ENCODE measurements around the gene XCL2. TPM values are rescaled to one million over a fixed set of nuclear protein-coding genes. Genes with fewer than 3 reads are reported as not detected.

The XCL2 gene
- total and polyA plus RNA-seq, 2 of the 4 experiments (the other 2 are of a cell fraction): not detected

GRCh38 chr1:168507231-168507630, 36.6 kb downstream of the XCL2 start:
- Histone ChIP-seq H3K4me2 (ENCODE audit: low read depth, low read length) (no peak overlapping the region), H3K4ac (ENCODE audit: low read depth, low read length) (no peak overlapping the region; the same call in 1 of the 2 replicates), H2BK5ac (ENCODE audit: low read depth, low read length, poor library complexity, severe bottlenecking) (no peak overlapping the region), H2AK5ac (ENCODE audit: low read depth, low read length) (no peak overlapping the region), H2BK15ac (ENCODE audit: low read depth, low read length) (no peak overlapping the region), H3K27me3 (ENCODE audit: control insufficient read depth, insufficient read depth, low read length) (no peaks in the 10 kb centered on the region), H4K20me1 (ENCODE audit: insufficient read depth, low read length) (no peaks in the 10 kb centered on the region), H4K8ac (ENCODE audit: low read depth in 2 of 2, low read length in 2 of 2) (no peak overlapping the region), H3K4me1 (ENCODE audit: control insufficient read depth, insufficient read depth, low read length) (peaks cover 4% of the 10 kb centered on the region), H4K91ac (ENCODE audit: insufficient read depth, low read depth, low read length) (no peak overlapping the region), H3K23ac (ENCODE audit: low read depth, low read length) (no peak overlapping the region), H2AK9ac (replicated peaks; ENCODE audit: low read depth, low read length, poor library complexity) (no peak overlapping the region), H3K79me1 (ENCODE audit: low read depth in 1 of 2, low read length in 2 of 2) (no peaks in the 10 kb centered on the region), H4K5ac (ENCODE audit: low read depth, low read length) (no peak overlapping the region), H3K27ac (ENCODE audit: insufficient read depth, low read length) (no peak overlapping the region), H2BK120ac (ENCODE audit: low read depth, low read length) (no peak overlapping the region), H3K9me1 (ENCODE audit: insufficient read depth, low read length) (0 out of 2 replicates have a peak, but pooled peaks cover 3% of the 10 kb centered on the region), H3K56ac (ENCODE audit: extremely low read depth, insufficient read depth, low read length) (no peak overlapping the region), H3K36me3 (ENCODE audit: control insufficient read depth, insufficient read depth, low read length) (no peaks in the 10 kb centered on the region), H2BK20ac (ENCODE audit: low read depth, low read length) (0 out of 2 replicates have a peak overlapping the region, but pooled peaks have one; percentile 7), H3K18ac (ENCODE audit: low read depth, low read length) (no peak overlapping the region; the same call in 1 of the 2 replicates), H3K14ac (replicated peaks; ENCODE audit: low read depth, low read length) (no peak overlapping the region), H2AFZ (replicated peaks; ENCODE audit: low read length, poor library complexity) (no peak overlapping the region), H3K9me3 (ENCODE audit: control insufficient read depth, insufficient read depth, low read length) (no peaks in the 10 kb centered on the region), H3K4me3 (ENCODE audit: insufficient read depth, low read depth, low read length) (no peak overlapping the region), H3K9ac (ENCODE audit: low read depth, low read length) (no peak overlapping the region)
- no peak for TF ChIP-seq ELK1 (IDR thresholded peaks at IDR 0.05; ENCODE audit: borderline replicate concordance, low read depth, low read length)
- no peak for TF ChIP-seq MAFK (IDR thresholded peaks at IDR 0.05; ENCODE audit: low read depth, low read length)
- TF ChIP-seq MXI1 (IDR thresholded peaks at IDR 0.05; ENCODE audit: borderline replicate concordance, low read depth, low read length): no peak
- TF ChIP-seq BHLHE40 (IDR thresholded peaks at IDR 0.05; ENCODE audit: low read depth, low read length): no peak
- TF ChIP-seq CHD1 (IDR thresholded peaks at IDR 0.05; ENCODE audit: low read depth, low read length): no peak
- no peak for TF ChIP-seq MAZ (IDR thresholded peaks at IDR 0.05; ENCODE audit: borderline replicate concordance, low read depth, low read length)
- no peak for TF ChIP-seq RFX5 (IDR thresholded peaks at IDR 0.05; ENCODE audit: low read depth, low read length)
- no peak for TF ChIP-seq NFE2L2 (IDR thresholded peaks at IDR 0.05; ENCODE audit: low read depth, low read length)
- no peak for TF ChIP-seq RAD21 (IDR thresholded peaks at IDR 0.05; ENCODE audit: low read length)
- TF ChIP-seq USF2 (IDR thresholded peaks at IDR 0.05; ENCODE audit: low read depth, low read length): no peak
- TF ChIP-seq POLR2A (IDR thresholded peaks at IDR 0.05; ENCODE audit: low read depth, low read length): no peak
- TF ChIP-seq CEBPB (IDR thresholded peaks at IDR 0.05; ENCODE audit: low read depth, low read length): no peak
- CTCF ChIA-PET: no interaction called here
- no CpG with 5 or more reads among the region's 3 CpGs for WGBS, 2 experiments (ENCODE audit: extremely low coverage in 2 of 2, insufficient read length in 1 of 2)
- POLR2A ChIA-PET (ENCODE audit: unreplicated experiment): no interaction called here
- in situ Hi-C loops (cut with MboI; ENCODE audit: low sequenced_read_pairs) (no loop called here), dilution Hi-C loops (cut with HindIII; ENCODE audit: low sequenced_read_pairs, unreplicated experiment) (no loop called here), intact Hi-C loops (cut with micrococcal nuclease) (no loop called here)
- DNase-seq: no peak
- BruUV-seq (replicated peaks): no TSS peak
- no peak for ATAC-seq (ENCODE audit: low read depth)
